ENCODE results near the gene TBC1D22A.
"Not testable (repeated sequence)": the region's sequence is repeated elsewhere in the genome, so short reads cannot be mapped to it uniquely, and the experiment has no call there.

Gene TBC1D22A

DNA sequence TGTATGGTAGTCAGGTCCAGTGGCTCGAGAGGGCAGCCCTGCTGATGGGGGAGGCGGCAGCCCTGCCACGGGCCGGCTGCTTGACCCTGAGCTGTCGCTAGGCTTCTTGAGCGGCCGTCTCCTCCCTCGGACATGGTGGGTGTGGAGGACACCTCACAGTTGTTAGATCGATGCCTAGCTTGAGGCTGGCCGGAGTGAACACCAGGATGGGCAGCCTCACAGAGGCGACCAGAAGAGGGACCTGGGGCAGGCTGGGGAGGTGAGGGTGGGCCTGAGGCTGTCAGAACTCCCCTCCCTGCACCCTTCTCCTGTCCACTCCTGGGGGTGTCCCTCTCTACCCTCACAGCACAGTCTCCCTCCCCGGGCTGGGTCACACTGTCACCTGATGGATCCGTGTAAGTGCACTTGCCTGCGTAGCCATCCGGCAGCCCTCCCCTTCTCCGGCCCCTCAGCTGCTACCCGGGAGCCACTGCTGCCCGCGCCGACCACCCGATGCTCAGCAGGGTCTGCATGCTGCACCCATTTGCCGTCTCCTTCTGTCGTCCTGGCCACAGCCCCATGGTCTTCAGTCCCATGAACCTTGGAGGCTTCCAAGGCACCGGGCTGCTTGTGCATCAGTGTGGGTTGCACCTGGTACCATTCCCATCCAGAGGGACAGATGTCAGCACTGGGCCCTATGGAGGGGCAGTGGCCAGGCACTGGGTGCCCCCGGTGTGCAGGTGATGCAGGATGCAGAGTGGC is 394.1 kb downstream of the TBC1D22A start:
- DNase-seq (ENCODE audit: low read depth in 2 of 2), result no peak

DNA sequence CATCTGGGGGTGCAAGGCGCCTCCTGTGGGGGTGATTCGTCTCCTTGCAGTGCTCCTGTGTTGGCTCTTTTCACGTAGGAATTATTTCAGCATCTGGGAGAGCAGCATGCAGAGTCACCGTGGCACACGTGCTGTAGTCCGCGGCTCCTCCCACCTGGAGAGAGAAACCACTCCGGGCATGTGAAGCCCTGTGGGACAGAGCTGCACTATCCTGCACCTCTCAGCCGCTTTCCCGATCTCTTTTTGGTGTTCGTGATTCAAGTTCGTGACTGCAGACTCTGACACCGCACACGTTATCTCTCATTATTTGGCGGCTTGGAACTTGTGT is 394.6 kb downstream of the TBC1D22A start:
- DNase-seq (ENCODE audit: low read depth in 2 of 2), result no peak

GRCh38 chr22:47157486-47158270 is 395.2 kb downstream of the TBC1D22A start:
- no peak for DNase-seq (ENCODE audit: low read depth in 2 of 2)

DNA sequence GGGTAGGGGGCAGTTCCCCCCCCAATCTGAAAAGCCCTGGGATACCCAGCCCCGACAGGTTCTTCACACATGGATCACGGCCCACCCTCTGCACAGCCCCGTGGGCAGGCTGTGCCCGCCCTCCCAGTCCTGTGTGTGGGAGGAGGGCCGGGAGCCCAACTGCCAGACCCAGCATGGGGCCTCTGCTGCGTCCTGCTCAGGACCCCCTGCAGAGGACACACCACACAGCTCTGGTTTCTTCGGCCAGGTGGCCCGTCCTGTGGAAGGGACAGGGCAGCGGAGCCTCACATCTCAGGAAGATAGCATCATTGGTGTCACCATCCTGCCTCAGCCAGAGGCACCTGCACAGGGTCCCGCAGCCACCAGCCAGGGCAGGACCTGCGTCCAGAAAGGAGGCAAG is 396.0 kb downstream of the TBC1D22A start:
- no peak for DNase-seq (ENCODE audit: low read depth in 2 of 2)

- no peak for DNase-seq (ENCODE audit: low read depth in 2 of 2)
Observed at GRCh38 chr22:47159592-47159991, 397.1 kb downstream of the TBC1D22A start.

GRCh38 chr22:47160141-47160541 is 397.7 kb downstream of the TBC1D22A start:
- no peak for DNase-seq (ENCODE audit: low read depth in 2 of 2)

GRCh38 chr22:47160781-47161520 is 398.5 kb downstream of the TBC1D22A start:
- no peak for DNase-seq (ENCODE audit: low read depth in 2 of 2)

- no peak for DNase-seq (ENCODE audit: low read depth in 2 of 2)
Observed at GRCh38 chr22:47161631-47162030, 399.2 kb downstream of the TBC1D22A start.

DNA sequence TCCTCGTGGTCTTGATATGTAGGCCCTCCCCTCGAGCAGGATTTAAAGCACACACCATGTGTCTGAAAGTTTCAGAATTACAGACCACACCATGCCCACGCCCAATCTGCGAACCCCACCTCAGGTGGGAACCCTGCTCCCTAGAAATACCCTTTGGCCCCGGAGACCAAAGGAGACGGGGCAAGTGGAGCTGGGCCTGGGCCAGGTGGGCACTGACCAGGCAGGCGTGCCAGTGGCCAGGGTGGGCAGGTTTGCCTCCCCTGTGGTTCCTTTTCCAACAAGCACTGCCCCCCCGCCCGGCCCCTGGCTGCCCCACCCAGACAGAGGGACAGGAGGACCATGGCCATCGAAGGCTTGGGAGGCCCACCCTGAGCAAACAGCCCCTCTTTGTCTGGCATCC is 400.4 kb downstream of the TBC1D22A start:
- no peak for DNase-seq (ENCODE audit: low read depth in 2 of 2)

DNA sequence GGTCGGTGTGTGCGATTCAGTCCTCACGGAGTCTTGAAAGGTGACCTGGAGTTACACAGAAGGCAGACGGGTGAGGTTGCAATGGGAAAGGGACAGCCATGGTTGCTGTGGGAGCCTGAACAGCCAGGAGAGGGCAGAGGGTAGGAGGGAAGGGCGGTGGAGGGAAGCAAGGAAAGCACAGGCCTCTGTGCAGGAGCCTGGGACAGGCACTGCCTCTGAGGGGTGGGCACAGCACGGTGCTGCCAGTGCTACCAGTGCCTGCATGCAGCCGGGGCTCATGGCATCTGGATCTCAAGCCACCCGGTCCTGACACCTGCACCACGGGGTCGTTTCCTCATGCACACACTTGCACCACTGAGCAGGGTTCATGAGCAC is 401.0 kb downstream of the TBC1D22A start:
- DNase-seq (ENCODE audit: low read depth in 2 of 2), result no peak

DNA sequence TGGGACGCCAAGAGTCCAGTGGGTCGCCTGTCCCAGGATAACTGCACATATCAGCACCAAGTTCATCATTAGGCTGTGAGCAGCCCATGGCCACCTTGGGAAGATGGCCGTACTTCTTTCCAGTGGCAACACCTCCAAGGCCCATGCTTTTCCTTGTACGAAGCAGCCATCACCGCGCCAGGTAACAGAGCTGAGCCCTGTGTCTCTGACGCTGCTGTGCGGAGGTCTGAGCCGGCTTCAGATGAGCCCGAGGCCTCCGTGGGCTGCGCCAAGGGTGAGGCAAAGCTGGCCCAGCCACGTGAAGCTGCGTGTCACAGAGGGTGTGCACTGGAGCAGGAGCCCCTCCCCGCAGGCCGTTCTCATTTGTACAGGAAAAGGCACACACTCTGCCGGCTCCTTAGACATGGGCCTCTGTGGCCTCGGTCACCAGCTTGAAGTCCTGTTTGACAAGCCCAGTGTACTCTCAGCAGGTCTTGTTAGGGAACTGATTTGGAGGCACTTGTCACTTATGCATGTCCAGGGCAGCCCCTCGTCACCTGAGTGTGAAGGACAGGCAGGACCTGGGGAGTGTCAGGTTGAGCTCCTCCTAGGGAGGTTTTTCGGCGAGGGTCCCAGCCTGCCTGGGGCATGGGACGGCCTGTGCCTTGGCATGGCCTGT is 401.5 kb downstream of the TBC1D22A start:
- DNase-seq (ENCODE audit: low read depth in 2 of 2), result no peak

DNA sequence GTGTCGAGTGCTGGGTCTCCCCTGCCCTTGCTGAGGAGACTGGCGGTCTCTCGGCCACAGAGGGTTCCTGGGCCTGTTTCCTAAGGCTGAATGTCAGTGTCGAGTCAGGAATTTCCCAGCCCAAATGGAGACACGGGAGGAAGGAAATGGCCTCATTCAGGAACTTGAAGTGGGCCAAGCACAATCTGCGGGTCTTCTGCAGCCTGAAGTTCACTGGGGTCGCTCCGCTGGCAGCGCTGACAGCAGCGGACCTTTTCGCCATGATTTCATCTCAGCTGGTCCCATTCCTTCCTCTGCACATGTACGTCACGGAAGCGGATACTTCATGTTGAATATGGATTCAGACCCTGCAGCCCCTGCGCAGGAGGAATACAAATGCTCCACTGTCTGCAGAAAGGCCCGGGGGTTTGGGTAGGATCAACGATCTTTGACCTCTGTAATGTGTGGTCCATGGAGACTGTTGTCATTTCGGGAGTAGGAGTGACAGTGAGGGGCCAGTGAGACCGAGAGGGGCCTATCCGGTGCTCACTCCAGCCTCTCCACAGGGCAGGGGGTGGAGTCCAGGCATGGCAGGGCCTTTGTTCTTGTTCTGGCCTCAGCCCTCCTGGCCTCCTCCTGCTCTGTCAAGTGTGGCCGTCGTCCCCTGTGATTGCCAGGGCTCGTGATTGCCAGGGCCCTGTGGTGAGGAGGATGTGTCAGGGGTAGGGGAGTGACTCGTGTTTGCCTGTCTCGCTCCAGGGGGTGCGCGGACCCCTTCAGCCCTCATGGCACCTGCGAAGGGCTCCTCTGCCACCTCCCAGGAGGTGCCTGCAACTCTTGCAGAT is 402.3 kb downstream of the TBC1D22A start:
- no peak for DNase-seq (ENCODE audit: low read depth in 2 of 2)

GRCh38 chr22:47165338-47166032 is 403.0 kb downstream of the TBC1D22A start:
- no peak for DNase-seq (ENCODE audit: low read depth in 2 of 2)

- DNase-seq (ENCODE audit: low read depth in 2 of 2), result no peak
Observed at GRCh38 chr22:47166033-47166404, 403.6 kb downstream of the TBC1D22A start.

GRCh38 chr22:47166446-47167016 is 404.1 kb downstream of the TBC1D22A start:
- no peak for DNase-seq (ENCODE audit: low read depth in 2 of 2)

GRCh38 chr22:47167056-47167455 is 404.6 kb downstream of the TBC1D22A start:
- DNase-seq (ENCODE audit: low read depth in 2 of 2), result no peak

DNA sequence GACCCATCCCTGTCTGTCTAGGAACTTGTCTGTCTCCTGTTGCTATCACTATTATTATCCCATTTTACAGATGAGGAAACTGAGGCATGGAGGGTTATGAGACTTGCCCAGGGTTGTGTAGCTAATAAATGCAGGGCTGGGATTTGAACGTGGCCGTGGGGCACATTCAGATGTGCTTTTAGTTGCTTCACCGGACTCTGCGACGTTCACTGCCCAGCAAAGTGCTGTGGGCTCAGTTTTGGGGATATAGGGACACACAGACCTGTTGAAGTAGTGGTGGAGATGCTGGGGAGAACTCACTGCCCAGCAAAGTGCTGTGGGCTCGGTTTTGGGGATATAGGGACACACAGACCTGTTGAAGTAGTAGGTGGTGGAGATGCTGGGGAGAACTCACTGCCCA is 405.5 kb downstream of the TBC1D22A start:
- not testable (repeated sequence) for DNase-seq (ENCODE audit: low read depth in 2 of 2)

- DNase-seq (ENCODE audit: low read depth in 2 of 2), result no peak
Observed at GRCh38 chr22:47168441-47168840, 406.0 kb downstream of the TBC1D22A start.

GRCh38 chr22:47168900-47169800 is 406.7 kb downstream of the TBC1D22A start:
- no peak for DNase-seq (ENCODE audit: low read depth in 2 of 2)
